Measurements from ENCODE around the gene CCM2L. TPM values are rescaled to one million over a fixed set of nuclear protein-coding genes. Genes with fewer than 3 reads are reported as not detected.

CCM2L gene
- total RNA-seq, 2 experiments from 2014 or later: not detected

DNA sequence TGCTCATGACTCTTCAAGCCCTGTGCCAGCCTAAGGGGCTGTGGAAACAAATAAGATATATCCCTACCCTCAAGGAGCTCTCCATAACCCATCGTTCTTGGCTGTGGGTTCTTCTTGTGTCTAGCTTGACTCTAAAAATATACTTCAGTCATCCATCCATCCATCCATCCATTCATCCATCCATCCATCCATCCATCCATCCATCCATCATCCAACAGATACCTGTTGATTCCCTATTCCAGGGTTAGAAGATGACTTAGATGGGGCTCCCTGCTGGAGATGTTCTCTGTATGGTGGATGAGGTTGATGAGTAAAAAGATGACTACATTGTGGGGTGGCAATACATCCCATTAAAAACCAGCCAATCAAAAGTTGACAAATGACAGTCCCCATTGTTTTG is 65.3 kb downstream of the CCM2L start:
- ATAC-seq (no peak), DNase-seq (no peak)
- H3K36me3 Mint-ChIP-seq (ENCODE audit: low read depth): no peaks in the 10 kb centered on the region
- H3K4me1 Mint-ChIP-seq (ENCODE audit: low read depth): no peaks in the 10 kb centered on the region
- ChIA-PET POLR2A (no interaction called here), CTCF (interaction anchor here (1.0 to 1.4 kb wide), 2 partner anchors 13 to 16 kb away, joined by 4 to 7 read pairs; no protein-coding TSS in a partner anchor)
- peaks cover 7% of the 10 kb centered on the region for H3K27me3 Mint-ChIP-seq
- H3K9me3 Mint-ChIP-seq: no peaks in the 10 kb centered on the region
- TF ChIP-seq CTCF (IDR thresholded peaks at IDR 0.05): no peak
- no peak overlapping the region for H3K27ac Mint-ChIP-seq
- no peak overlapping the region for H3K4me3 Mint-ChIP-seq
- intact Hi-C loops (cut with micrococcal nuclease): no loop called here

- Mint-ChIP-seq H3K36me3 (ENCODE audit: low read depth) (no peaks in the 10 kb centered on the region), H3K27me3 (peaks cover 12% of the 10 kb centered on the region), H3K4me3 (no peak overlapping the region), H3K9me3 (no peaks in the 10 kb centered on the region), H3K4me1 (ENCODE audit: low read depth) (no peaks in the 10 kb centered on the region), H3K27ac (no peak overlapping the region)
- TF ChIP-seq CTCF (IDR thresholded peaks at IDR 0.05): no peak
- ATAC-seq (no peak), DNase-seq (no peak)
- ChIA-PET CTCF (no interaction called here), POLR2A (no interaction called here)
- intact Hi-C loops (cut with micrococcal nuclease): no loop called here
These were observed 67.0 kb downstream of the CCM2L start for GRCh38 chr20:32077190-32077589.

- H3K9me3 Mint-ChIP-seq: no peaks in the 10 kb centered on the region
- no peak for TF ChIP-seq CTCF (IDR thresholded peaks at IDR 0.05)
- peaks cover 14% of the 10 kb centered on the region for H3K27me3 Mint-ChIP-seq
- H3K4me3 Mint-ChIP-seq: no peak overlapping the region
- DNase-seq (no peak), ATAC-seq (no peak)
- H3K36me3 Mint-ChIP-seq (ENCODE audit: low read depth): no peaks in the 10 kb centered on the region
- no peaks in the 10 kb centered on the region for H3K4me1 Mint-ChIP-seq (ENCODE audit: low read depth)
- ChIA-PET POLR2A (no interaction called here), CTCF (interaction anchor here (1.7 kb wide), 1 partner anchor 13 kb away, joined by 9 read pairs; no protein-coding TSS in a partner anchor)
- intact Hi-C loops (cut with micrococcal nuclease): no loop called here
- no peak overlapping the region for H3K27ac Mint-ChIP-seq
These were observed 68.1 kb downstream of the CCM2L start for GRCh38 chr20:32078322-32078721.

DNA sequence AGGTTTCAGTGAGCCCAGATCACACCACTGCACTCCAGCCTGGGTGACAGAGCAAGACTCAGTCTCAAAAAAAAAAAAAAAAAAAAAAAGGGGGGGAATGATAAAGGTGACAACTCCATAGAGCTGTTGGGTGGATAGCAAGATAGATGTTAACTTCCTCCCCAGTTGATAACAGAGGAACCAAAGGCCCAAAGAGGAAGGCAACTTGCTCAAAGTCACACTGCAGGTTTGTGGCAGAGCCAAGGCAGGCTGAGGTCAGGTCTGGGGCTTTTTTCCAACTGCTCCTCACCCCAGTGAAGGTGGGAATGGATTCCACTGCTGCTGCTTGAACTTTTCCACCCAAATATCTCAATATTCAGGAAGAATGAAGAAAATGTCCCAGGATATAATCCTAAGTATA is 68.6 kb downstream of the CCM2L start:
- no peak for TF ChIP-seq CTCF (IDR thresholded peaks at IDR 0.05)
- POLR2A ChIA-PET: no interaction called here
- H3K4me3 Mint-ChIP-seq: no peak overlapping the region

DNA sequence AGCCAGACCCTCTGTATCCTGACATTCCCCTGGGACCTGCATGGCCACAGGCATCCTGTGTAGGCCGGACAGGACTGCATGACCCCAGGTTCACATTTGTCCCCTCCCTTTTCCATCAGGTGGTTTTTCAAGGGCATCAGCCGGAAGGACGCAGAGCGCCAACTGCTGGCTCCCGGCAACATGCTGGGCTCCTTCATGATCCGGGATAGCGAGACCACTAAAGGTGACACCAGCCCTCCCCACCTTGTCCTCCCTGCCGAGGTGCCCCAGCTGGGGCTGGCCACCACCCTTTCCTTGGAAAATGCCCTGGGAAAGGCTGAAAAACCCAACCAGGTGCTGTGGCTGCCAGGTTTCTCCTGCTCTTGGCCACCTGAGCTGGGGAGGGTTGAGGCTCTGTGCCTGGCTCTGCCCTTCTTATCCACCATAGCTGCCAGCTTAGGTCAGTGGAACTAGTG is 69.4 kb downstream of the CCM2L start:
- intact Hi-C loops (cut with micrococcal nuclease): no loop called here
- POLR2A ChIA-PET: interaction anchor here (0.6 kb wide), 2 partner anchors 125 to 371 kb away, joined by 3 read pairs; no protein-coding TSS in a partner anchor

More for the DNA sequence above, 68.6 kb downstream of the CCM2L start:
- H3K9me3 Mint-ChIP-seq: no peaks in the 10 kb centered on the region
- intact Hi-C loops (cut with micrococcal nuclease): no loop called here
- DNase-seq (no peak), ATAC-seq (no peak)
- H3K27me3 Mint-ChIP-seq: peaks cover 14% of the 10 kb centered on the region
- no peak overlapping the region for H3K27ac Mint-ChIP-seq
- CTCF ChIA-PET: interaction anchor here (1.7 kb wide), 1 partner anchor 13 kb away, joined by 9 read pairs; no protein-coding TSS in a partner anchor
- no peaks in the 10 kb centered on the region for H3K4me1 Mint-ChIP-seq (ENCODE audit: low read depth)
- H3K36me3 Mint-ChIP-seq (ENCODE audit: low read depth): no peaks in the 10 kb centered on the region

More for the DNA sequence above, 69.4 kb downstream of the CCM2L start:
- CTCF ChIA-PET: interaction anchor here (0.9 to 1.7 kb wide), 2 partner anchors 8 to 12 kb away, joined by 3 to 9 read pairs; no protein-coding TSS in a partner anchor
- DNase-seq (no peak), ATAC-seq (no peak)
- Mint-ChIP-seq H3K36me3 (ENCODE audit: low read depth) (no peaks in the 10 kb centered on the region), H3K27me3 (peaks cover 15% of the 10 kb centered on the region), H3K27ac (no peak overlapping the region), H3K4me3 (no peak overlapping the region), H3K4me1 (ENCODE audit: low read depth) (no peaks in the 10 kb centered on the region), H3K9me3 (no peaks in the 10 kb centered on the region)
- no peak for TF ChIP-seq CTCF (IDR thresholded peaks at IDR 0.05)
